ENCODE results near the gene GLT8D1.

Gene GLT8D1

GRCh38 chr3:52645549-52645948 is 60.0 kb downstream of the GLT8D1 start:
- no peak overlapping the region for H3K27ac ChIP-seq
- no peak overlapping the region for H3K4me3 ChIP-seq (ENCODE audit: low read depth in 1 of 2, low read length in 1 of 2)
- H3K9me3 ChIP-seq: no peaks in the 10 kb centered on the region
- H3K27me3 ChIP-seq: no peaks in the 10 kb centered on the region
- peaks cover 87% of the 10 kb centered on the region for H3K36me3 ChIP-seq
- TF ChIP-seq, protein P1, sequence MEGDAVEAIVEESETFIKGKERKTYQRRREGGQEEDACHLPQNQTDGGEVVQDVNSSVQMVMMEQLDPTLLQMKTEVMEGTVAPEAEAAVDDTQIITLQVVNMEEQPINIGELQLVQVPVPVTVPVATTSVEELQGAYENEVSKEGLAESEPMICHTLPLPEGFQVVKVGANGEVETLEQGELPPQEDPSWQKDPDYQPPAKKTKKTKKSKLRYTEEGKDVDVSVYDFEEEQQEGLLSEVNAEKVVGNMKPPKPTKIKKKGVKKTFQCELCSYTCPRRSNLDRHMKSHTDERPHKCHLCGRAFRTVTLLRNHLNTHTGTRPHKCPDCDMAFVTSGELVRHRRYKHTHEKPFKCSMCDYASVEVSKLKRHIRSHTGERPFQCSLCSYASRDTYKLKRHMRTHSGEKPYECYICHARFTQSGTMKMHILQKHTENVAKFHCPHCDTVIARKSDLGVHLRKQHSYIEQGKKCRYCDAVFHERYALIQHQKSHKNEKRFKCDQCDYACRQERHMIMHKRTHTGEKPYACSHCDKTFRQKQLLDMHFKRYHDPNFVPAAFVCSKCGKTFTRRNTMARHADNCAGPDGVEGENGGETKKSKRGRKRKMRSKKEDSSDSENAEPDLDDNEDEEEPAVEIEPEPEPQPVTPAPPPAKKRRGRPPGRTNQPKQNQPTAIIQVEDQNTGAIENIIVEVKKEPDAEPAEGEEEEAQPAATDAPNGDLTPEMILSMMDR (IDR thresholded peaks at IDR 0.05): no peak
- H3K4me1 ChIP-seq (ENCODE audit: control insufficient read depth in 1 of 2, insufficient read depth in 1 of 2, low read depth in 1 of 2, low read length in 1 of 2): no peaks in the 10 kb centered on the region

Measured in neutrophil (primary cell).